DMS53 (cell line): ENCODE data around the gene OSBPL5.

Source experiments
- DNase-seq: peaks from one replicate; lab custom pipeline; 2025; lab: John Stamatoyannopoulos, UW

Gene OSBPL5

DNA sequence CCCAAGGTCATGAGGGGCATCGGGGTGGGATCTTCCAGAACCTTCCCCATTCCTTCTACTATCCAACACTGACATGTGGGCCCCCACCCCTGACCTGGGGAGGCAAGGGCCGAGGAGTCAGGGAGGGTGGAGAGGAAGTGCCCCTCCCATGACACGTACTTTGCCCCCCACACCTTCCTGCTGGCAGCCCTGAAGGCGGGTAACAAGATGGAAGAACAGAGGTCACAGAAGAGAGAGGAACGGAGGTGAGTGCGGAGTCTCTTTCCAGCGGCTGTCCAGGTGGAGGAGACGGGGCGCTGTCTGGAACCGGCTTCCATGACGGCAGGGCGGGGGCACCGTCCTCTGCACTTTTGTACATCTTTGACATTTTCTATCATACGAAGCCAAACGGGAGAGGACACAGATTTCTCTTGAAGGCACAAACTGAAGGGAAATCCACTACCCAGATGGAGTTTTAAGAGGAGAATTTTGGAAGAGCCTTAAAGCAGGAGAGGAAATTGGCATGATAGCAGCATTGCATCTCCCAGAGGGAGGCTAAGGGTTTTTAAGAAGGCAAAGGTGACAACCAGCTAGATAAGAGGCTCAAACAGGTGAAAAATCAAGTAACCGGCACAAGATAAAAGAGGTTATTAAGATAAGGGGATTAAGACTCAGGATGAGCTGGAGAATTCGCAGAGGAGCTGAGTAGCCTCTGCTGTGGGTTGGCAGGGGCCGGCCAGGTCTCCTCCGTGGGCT lies 16.7 kb downstream of the OSBPL5 start:
- no peak for DNase-seq

DNA sequence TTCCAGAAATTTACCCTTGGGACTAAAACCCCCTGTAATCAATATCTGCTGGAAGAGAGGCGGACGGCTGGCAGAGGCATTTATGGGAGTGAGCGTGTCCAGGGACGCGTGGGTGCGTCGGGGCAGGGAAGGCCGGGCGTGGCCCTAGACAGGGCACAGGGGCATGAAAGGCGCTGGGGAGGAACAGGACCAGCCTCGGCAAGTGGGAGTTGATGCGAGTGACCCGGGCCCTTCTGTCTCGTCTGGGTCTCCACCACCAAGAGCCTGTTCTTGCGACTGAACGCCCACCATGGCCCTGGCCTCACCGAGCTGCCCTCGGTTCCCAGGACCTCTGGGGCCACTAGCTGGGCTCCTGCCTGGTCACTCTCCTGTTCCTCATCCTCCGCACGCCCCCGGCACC lies 17.5 kb downstream of the OSBPL5 start:
- no peak for DNase-seq

DNA sequence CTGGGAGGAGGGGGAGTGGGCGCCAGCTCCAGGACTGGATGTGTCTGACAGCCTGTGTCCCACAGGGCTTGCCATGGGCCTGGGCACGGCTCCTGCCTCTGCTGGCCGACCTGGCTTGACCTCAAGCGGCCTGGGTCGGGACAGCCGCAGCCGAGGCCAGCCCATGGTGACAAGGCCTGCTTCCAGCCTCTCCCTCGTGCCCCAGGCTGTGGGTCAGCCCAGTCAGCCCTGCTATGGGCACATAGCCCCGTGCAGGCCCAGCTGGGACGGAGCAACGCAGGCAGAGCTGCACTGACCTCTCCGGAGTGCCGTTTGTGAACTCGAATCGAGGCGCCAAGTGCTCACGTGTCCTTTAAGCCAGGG lies 17.9 kb downstream of the OSBPL5 start:
- DNase-seq, result no peak

DNA sequence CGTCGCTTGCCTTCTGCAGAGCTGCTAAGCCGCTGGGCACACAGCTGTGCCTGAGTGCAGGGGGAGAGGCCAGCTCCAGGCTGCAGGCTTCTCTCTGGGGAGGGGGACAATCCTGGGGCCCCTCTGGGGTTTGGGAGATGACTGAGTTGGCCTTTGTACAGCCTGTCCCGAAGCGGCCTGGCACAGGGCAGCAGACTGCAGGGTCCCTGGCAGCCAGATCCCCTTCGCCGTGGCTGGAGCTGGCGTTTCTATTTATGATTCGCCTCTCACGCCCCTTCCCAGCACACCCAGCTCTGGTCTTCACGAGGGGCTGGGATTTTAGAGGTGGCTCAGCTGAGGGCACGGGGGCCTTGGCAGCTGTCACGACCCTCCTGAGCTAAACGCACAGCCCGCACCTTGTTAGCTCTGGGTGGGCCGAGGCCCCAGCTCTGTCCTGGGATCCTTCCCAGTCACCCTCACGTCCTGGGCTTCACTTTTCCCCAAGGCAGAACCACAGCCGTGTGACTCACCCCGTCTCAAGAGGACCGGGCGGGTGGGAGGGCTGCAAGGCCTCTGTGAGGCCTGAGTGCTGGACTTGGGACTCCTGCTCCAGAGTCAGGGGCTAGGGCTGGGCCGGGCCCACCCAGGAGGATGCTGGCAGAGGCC lies 18.4 kb downstream of the OSBPL5 start:
- DNase-seq, result no peak

DNA sequence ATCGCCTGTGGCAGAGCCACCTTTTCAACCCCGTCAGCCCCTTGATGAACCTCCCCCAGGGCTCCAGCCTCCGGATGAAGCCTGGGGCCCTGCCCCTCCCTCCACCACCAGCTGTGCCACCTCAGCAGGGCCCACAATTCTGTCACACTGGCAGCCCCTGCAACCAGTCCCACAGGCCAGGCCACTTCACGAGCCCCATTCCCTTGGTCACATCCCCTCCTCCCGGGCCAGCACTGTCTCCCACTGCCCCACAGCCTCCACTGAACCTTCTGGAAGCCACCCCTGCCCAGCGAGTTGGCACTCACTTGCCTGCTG lies 19.9 kb downstream of the OSBPL5 start:
- no peak for DNase-seq

DNA sequence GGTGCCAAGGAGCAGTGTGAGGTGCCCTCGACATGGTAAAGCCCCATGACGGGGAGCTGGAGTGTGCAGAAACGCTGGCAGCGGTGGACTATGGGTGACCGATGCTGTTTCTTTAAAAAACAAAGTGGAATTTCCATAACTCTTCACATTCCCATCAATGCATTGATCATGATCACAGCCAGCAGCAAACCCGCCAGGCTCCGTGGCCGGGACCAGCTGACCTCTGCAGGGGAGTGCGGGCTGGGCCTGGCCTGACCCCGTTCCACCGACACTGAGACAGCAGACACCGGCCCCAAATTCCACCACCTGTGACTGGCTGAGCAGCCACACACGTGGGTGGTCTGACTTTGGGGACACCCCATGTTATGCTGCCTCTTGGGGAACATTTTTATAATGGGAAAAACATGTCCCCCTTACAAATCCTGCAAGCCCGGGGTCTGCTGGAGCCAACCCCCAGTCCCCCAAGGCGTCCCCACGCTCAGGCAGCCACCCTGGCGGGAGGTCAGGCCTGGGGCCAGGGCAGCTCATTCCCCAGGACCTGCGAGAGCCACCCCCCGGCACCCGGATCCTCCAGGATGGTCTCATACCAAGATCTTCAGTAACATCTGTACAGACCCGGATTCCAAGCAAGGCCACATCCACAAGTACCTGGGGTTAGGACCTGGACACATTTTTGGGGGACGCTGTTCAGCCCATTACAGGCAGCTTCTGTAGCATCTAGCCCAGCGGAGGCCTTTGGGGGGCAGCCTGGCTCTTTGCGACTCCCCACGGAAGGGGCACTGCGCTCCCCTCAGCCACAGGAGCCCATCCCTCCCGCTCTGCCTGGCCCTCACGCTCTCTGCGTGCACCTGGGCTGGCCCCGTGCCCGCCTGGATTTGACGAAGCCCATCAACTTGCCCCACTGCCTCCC lies 20.6 kb downstream of the OSBPL5 start:
- no peak for DNase-seq

DNA sequence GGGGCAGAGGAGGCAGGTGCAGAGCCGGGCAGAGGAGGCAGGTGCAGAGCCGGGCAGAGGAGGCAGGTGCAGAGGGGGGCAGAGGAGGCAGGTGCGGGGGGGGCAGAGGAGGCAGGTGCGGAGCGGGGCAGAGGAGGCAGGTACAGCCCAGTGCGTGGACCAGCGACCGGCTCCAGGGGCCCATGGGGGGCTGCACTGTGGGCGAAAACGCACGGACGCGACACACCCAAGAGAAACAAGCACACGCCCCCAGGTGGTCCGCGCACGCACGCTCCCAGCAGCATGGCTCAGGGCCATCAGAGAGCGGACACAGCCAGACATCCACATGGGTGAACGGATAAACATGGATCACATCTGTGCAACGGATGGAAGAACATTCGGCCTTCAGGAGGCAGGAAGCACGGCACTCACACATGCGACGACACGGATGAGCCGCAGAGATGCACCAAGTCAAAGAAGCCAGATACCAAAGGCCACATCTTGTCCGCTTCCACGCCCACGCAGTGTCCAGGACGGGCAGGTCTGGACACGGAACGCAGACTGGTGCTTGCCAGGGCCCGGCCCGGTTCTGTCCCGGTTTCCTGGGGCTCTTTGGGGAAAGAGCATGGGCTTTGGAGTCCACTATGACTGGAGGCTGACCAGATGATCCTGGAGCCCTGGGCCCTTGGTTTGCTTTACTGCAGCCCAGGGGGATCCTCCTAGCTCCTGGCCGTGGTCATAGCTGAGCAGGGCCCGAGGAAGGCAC lies 21.8 kb downstream of the OSBPL5 start:
- no peak for DNase-seq

DNA sequence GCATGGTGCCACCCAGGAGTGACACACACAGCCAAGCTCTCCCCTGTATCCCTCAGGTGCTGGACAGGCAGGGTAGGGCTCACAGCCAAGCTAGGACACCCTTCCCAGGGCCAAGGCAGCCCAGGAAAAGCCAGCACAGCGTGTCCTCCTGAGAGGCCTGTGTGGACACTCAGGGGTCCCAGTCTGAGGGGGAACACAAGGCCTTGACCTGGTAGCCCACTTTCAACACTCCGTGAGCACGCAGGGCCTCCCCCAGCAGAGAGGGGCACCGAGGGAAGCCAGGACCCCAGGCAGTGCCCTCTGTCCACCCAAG lies 24.9 kb downstream of the OSBPL5 start:
- DNase-seq, result no peak

DNA sequence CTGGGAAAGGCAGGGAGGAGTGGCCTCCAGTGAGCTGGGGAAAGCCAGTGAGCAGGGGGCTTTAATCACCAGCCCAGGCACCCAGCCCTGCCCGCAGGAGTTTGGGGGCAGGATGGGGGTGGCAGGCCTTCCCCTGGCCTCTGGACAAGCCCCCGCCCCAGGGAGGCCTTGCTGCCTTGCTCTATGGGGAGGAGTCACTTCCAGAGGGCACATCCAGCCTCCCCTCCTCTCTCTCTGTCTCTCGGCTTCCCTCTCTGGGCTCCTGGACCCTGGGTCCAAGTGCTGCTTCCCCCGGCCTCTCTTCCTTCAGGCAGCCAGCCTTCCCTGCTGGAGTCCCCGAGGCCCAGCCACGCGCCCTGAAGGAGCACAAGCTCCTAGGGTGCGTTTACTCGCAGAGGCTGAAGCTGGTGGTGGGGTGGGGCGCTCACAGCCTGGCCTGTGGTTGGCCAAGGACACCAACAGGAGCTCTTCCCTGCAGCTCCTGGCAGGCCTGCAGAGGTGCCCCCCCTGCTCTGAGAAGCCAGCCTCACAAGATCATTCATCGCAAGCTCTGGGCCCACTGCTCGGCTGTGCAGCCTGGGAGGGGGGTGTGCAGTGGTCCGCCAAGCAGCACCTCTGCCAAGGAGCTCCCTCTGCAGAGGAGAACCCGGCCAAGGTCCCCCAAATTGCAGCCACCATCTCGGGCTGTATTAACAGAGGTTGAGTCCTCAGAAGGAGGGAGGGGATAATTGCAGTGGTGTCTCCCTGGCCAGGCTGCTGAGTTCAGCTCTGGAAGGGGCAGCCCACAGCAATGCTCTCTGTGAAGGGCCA lies 25.4 kb downstream of the OSBPL5 start:
- no peak for DNase-seq

DNA sequence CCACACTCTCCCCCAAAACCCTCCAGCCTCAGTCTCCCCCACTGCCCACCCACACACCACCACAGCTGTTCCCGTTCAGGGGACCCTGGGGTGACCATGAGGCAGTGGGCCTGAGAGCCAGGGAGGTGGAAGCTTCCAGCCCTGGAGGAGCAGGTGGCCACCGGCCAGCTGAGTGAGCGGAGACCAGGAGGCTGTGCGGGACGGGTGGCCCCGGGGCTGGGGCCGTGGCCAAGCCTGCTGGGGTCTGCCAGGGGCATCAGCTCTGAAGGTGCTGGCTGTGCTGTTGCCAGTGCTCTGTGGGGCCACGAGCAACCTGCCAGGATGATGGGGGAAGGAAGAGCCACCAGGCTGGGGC lies 26.0 kb downstream of the OSBPL5 start:
- no peak for DNase-seq

DNA sequence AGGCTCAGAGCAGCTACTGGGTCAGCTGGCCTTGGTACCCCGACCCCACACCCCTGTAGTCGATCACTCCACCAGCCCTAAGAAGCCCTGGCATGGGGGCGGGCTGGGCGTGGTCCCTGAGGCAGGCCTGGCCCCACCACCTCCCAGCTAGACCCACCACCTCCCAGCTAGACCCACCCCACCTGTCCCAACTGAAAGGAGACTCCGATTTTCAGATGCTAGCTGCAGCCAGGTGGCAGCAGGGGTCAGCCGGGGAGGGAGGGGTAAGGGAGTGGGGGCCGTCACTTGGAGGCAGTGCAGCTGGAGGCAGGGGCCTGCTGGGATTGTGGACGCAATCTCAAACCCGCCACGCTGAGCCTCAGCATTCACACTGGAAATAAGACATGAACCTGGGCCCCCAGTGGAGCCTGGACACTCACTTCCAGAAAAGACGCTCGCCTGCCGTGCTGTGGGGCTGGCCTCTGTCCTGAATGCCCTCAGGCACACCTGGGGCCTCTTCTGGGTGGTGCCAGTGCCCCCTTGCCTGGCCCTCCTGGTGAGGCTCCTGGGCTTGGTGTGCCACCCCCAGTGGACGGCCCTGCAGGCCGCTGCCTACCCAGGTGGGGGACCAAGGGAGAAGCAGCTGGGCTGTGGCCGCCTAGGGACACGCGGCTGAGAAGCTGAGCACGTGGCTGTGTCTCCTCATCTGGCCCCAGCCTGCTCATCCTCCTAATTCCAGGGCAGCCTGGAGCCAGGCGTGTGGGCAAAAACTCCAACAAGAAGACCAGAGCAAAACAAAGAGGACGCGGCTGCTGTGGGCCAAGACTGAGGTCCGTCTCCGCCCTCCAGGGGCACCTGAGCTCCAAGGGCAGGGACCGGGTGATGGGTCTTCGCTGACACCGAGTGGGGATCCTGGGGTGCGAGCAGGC lies 26.7 kb downstream of the OSBPL5 start:
- no peak for DNase-seq

DNA sequence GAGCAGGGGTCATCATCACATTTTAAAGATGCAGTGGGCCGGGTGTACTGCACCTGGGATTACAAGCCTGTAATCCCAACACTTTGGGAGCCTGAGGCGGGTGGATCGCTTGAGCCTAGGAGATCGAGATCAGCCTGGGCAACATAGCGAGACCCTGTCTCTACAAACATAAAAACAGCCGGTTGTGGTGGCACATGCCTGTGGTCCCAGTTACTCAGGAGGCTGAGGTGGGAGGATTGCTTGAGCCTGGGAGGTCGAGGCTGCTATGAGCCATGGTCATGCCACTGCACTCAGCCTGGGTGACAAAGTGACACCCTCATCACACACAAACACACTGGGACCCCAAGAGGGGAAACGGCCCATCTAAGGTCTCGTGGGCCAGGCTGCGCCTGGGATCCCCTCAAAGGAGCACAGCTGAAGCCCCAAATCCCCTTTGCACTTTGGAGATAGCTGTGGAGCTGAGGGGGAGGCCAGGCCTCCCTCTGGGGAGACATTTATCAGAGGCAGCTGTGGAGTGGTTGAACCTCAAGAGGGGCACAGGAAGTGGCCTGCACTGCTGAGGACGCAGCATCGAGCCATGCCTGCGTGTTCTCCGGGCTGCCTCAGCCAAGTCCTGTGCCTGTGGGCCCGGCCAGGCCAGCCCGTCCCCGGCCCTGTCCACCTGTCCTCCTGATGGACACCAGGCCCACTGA lies 27.5 kb downstream of the OSBPL5 start:
- DNase-seq, result no peak

DNA sequence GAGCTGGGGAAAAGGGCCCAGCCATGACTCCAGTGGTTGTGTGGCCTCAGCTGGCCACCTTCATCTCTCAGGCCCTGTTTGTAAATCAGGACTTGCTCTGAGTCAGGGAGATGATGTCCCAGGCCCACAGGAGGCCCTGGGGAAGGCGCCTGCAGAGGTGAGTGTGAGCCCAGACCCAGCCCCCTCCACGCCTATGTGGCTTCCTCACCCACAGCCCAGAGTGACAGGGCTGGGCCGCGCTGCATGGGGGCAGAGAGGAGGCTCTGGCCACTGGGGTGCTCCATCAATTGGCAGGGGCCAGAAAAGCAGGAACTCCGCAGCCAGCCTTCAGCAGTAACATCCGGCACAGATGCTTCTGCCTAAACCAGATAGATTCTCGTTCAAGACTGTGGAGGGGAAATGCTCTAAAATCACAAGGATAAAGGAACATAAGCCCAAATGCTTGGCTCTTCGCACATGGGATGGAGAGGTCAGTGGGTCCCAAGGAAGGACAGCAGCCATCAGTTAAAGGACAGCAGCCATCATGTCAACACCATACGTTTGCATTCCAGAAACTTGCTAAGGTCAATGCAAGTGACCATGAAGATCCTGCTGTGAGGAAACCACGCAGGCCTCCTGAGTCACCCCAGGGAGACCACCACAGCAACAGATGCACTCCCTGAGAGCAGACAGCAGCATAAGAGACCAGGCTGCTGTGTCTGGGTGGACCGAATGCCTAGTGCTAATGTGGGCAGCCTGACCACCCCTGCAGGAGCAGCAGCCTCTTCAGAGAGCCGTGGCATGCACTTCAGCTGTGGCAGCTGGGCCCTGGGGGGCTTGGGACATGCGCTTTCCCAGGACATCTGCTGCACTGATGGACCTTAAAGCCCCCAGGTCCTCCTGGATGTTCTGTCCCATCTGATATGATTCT lies 28.3 kb downstream of the OSBPL5 start:
- no peak for DNase-seq

DNA sequence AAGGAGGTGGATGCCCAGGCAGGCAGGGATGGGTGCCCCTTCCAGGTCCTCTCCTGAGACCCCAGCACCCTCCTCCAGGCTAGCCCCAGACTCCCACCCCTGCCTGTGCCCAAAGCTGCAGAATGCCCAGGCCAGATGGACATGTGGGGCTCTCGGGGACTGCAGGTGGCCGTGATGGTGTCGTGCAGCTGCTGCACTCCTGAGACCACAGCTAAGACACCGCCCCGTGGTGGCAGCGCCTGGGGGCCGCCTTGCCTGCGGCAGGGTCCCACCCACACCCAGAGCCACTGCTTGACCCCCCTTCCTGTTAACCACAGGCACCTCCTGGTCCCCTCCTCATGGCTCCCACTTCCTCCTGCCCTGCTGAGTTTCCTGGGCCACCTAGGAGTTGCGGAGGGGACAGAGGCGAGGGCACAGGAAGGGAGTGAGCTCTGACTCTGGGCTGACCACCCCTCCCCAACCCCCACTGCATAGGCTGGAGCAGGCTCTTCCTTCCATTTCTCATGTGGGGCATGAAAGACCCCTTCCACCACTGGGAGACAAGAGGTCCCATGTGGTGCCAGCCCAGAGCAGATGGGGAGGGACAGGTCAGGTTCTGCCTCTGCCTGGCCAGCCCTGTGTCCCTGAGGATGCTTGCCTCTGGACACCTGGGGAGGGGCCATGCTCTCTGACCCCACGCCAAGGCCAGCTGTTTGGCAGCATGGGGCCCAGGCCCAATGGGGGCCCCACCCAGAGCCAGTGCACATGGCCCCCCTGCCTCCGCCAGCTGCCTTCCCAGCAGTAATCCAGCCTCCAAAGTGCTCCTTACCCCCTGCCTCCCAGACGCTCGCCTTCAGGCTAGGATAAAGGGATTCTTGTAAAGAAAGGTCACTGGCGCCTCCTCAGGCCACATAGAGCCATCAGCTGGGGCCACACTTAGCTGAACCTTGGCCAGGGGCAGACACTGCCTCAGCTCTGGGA lies 29.3 kb downstream of the OSBPL5 start:
- DNase-seq, result no peak

DNA sequence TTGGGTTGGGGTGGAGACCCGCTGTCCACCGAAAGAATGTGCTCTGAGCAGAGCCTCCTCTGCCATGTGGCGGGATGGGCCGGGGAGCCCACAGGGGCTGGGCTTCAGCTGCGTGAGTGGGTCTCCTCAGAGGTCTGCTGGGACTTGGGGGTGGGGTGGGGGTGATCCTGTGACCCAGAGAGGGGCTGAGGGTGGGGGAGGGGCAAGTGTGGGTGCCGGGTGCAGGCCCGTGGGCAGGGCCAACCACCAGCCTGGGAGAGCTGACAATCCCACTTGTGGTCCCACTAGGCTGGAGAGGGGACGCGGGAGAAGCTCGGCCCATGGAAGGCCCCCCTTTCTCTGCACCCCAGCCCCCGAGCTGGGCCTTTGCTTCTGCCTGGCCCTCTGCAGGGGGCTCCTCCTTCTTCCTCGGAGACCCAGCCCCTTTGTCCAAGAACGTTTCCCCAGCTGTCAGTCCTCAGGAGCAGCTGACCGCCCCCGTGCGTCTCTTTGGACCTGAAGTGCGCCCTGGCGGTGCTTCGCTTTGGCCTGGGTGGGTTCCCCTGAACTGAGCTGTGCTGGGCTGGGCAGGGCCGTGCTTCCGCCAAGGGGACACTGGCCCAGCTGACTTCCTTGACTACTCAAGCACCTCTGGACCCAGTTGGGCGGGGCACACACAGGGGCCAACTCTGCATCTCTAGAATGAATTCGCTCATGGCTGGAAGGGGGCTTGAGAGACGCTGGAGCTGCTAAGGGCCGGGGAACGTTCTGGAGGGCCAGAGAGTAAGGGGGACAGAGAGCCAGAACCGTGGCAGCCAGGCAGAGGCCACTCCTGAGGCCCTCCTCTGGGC lies 30.2 kb downstream of the OSBPL5 start:
- no peak for DNase-seq

DNA sequence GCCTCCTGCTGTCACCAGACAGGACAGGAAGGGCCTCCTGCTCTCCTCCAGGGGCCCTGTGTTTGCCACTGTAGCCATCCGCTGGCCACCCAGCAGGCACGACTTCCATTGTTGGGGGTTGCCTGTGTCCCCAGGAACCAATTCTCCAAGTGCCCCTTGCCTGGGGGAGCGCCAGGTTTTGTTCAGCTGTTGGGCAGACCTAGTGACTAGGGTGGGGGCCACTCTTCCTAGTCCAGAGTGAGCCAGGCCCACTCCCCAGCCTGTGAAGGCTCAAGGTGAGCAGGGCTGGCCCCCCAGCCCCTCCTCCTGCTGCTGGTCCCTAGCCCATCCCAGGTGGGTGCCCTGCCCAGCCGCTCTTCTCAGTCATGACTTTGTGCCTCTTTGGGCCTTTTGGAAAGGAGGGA lies 30.9 kb downstream of the OSBPL5 start:
- no peak for DNase-seq
